IPS-NIHi7 (cell line): Measurements from ENCODE around the gene NEK2.
"Not testable (repeated sequence)": the region's sequence is repeated elsewhere in the genome, so short reads cannot be mapped to it uniquely, and the experiment has no call there.

Source experiments
- DNase-seq: peaks from one replicate; pipeline ENCODE4 v3.0.0; 2012; ENCODE audit warnings: mixed read lengths; ENCODE audit errors: extremely low spot score

Gene NEK2

DNA sequence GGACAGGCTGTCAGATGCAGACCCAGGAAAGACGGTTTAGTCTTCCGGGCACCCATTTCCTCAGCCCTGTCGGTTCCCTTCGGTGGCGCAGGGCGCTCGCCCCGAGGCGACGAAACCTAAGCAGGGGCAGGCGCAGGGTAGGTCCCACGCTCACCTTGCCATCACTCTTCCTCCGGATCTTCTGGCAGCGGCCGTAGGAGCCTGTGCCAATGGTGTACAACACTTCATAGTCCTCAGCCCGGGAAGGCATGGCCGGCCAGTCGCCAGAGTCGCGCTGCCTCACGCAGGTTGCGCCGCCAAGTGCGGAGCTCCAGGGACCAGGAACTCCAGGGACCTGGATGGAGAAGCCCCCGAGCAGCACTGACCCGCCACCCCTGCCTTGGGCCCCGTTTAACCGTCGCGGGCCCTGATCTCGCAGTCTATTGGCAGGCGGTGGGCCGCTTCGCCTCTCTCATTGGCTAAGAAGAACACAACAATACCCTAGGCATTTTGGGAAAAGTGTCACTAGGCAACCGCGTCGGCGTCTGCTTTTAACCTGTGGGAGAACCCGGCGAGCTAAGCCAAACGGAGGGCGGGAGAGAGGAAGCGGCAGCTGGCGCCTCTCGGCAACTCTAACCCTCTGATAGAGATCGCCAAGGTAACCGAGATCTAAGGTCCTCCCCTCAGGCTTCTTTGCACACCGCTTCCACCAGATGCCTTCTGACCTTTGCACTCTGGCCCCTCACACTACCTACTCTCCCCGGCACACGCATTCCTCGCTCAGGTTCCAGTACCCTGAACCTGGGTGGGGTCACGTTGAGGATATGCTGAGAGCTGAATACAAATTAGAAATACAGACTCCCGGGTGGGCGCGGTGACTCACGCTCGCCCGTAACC is at the start of gene NEK2:
NEK2 (minus strand) TSS at position 392 of the 876 bp plus-strand sequence; CDS start at position 250, 142 bp downstream.
- peak; percentile 93 for DNase-seq

DNA sequence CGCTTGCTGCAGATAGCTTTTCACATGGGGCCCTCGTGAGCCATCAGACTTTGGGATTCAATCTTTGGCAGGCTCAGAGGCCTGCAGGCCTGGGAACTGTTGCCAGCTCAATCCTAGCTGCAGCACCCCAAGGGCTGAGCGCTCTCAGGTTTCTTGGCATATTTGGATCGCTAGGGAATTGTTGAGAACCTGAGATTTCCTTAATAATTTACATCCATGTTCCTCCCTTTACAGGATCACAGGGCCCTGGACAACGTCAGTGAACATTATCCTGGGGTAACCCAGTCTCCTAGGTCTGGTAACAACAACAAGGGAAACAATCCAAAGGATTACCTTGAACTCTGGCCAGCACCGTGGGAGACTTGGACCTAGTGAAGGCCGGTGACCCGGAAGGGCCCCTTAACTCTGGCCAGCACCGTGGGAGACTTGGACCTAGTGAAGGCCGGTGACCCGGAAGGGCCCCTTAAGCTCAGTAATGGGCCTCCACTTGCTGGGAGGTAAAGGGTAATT is 49.3 kb upstream of the NEK2 start:
- DNase-seq: no peak

DNA sequence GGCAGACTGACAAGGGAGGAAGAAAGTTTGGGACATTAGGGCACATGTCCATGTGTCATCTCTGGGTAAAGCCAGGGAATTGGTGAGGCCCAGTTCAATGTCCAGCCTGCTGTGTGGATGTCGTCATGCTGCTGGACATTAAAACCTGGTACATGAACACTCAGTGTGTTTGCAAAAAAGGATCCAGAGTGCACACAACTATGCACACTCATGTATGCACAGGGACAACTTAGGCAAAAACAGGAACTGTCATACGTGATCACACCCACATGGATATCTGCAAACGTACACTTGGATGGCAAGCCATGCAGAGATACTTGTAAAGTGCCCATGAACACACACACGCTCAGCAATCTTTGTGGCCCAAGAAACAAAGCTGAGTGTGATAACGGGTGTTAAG is 47.9 kb upstream of the NEK2 start:
- no peak for DNase-seq

DNA sequence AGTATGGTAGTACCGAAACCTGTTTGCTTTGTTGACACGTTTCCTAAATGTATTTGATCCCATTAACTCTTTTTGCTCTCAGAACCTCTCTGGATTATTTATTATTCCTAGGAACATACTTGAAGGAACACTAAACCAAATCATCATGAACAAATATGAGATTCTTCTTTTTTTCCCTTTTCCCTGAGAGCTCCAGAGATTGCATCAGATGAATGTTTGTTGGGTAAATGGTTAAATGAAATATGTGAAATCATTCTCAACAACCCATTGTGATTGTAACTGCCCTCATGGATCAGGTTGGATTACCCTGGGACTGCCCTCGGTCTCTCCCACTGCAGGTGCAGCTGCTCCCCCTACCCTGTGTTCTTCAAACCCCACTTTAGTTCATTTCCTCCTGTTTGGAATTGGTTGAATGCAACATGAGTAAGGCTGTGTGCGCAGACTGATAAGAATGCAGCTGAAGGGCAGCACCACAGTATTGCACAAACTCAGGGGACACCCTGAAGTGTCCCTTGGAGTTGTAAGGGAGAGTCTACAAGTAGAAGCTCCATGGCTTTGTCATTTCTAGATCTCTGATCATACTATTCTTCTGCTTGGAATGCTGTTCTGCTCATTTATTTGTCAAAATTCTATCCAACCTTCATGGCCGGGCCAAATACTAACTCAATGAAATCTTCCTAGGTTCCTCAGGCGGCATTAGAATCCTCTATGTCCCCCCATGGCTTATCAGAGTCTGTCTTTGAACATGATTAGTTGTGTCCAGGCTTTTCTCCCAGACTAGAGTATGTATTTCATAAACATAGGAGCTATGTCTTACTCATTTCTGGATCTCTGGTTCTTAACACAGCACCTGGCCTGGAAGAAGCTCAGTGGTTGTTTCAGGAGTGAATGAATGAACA is 47.1 kb upstream of the NEK2 start:
- DNase-seq: no peak

GRCh38 chr1:211716555-211716954 is 41.1 kb upstream of the NEK2 start:
- DNase-seq: not testable (repeated sequence)

- no peak for DNase-seq
Measured at GRCh38 chr1:211715971-211716370, 40.5 kb upstream of the NEK2 start.

DNA sequence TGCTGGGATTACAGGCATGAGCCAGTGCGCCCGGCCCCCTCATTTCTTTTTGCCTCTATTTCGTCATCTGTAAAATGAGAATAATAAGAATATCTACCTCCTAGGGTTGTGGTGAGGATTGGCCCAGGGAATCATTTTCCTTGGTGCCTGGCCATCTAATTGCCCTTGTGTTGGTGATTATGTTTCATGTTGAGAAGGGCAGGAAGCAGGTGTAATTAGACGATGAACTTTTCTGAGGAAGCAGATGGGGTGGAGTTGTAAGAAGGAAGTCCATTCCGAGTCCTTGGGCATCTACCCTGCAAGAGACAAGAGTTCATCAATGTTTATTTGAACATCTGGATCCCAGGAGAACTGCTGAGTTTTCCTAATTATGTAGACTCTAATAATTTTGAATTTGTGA is 38.7 kb upstream of the NEK2 start:
- no peak for DNase-seq

GRCh38 chr1:211713231-211713630 is 37.8 kb upstream of the NEK2 start:
- DNase-seq: no peak

DNA sequence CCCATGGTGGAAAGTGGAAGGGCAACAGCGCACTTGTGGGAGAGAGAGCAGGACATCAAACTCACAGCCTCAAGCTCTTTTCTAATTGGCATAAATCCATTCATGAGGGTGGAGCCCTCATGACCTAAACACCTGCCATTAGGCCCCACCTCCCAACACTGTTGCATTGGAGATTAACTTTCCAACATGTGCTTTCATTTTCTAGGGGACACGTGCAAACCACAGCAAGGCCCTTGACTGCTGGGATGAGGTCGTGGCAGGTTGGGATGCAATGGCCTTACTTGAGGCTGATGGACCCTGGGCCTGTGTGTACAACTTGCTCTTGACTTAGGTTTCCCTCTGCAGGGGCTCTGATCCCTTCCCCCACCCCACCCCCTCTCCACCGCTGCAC is 35.9 kb upstream of the NEK2 start:
- DNase-seq: no peak

DNA sequence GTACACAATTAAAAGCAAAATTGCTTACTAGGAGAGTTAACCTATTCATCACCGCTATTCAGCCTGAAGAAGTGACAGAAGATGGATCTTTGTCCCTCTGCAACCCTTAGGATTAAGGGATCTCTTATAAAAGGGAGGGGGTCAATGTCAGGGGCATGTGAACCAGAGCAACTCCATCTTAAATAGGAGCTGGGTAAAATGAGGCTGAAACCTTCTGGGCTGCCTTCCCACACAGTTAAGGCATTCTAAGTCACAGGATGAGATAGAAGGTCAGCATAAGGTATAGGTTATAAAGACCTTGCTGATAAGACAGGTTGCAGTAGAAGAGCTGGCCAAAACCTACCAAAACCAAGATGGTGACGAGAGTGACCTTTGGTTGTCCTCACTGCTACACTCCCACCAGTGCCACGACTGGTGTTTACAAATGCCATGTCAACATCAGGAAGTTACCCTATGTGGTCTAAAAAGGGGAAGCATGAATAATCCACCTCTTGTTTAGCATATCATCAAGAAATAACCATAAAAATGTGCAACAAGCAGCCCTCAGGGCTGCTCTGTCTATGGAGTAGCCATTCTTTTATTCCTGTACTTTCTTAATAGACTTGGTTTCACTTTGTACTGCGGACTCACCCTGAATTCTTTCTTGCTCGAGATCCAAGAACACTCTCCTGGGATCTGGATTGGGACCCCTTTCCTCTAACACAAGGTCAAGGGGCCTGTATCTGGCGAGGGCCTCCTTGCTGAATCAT is 35.3 kb upstream of the NEK2 start:
- no peak for DNase-seq

DNA sequence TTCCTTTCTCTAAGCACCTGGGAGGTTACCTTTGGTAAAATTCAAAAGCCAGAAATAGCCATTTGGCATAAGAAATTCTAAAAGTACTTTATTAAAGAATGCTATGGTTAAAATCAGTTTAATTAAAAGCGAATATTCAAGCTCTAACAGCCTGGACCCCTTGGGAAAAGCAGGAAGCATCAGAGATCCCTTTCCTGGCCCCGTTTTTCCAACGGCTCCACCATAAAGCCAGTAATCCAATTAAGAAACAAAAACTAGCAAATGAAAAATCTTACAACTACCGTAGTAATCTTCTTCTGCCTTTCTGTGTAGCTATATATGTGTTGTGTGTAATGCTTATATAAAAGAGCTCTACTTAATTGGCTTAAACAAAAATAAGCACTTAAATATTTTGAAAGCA is 33.5 kb upstream of the NEK2 start:
- DNase-seq: no peak

- DNase-seq: no peak
Measured at GRCh38 chr1:211708006-211708405, 32.6 kb upstream of the NEK2 start.

DNA sequence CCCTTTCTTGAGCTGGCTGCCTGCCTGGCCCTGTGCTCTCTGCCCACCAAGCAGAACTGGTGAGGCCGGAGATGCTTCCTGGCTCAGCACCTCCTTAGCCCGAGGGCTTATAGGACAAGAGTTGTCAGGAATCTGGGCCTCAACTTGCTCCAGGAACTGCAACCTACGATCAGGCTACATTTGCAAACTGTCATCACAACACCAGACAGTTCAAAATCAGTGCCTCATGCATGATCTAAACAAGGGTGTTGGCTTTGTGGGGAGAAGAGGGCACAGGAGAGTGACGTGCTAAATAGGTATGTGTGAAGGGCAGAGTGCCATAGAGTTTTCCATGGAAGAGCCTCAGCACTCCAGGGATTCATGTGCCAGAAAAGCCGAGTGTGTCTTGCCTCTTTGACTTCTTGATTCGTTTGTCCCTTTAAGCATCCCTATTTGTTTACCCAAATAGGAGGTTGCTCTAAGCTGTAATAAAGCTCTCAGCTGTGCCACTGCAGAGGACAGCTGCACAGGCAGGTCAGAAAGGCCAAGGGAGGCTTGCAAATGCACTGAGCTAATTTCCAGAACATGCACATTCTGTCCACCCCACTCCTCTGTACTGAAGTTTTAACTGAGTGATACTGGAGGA is 30.2 kb upstream of the NEK2 start:
- no peak for DNase-seq

- no peak for DNase-seq
Measured at GRCh38 chr1:211704543-211704942, 29.1 kb upstream of the NEK2 start.

DNA sequence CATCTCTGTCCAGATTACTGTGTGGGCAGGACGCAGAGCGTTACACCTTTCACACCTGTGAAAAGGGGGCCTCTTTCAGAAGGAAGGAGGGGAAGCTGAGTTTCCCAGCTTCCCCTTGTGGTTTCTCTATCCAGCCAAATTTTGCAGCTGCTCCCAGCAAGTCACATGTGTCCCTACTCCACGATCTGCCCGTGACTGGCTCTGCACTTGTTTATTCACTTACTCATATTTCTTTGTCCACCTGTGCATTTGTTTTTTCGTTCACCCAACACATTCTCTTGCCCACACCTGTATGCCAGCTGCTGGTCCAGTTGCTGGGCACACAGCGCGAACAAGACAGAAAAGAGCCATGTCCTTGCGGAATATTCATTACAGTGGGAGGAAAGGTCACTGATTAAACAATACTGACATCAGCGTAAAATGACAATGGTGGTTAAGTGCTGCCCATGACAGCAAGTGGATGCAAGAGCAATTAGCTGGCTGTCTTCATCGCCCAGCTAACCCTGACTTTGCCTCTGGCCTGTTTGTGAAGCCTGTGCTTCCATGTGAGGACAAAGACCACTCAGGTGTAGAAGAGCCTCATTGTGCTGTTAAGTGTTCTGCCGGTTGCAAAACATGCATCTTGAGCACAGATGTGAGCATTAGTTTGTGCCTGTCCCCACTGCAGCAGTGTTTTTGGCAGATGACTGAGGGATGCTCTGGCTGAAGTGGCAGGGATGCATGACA is 28.6 kb upstream of the NEK2 start:
- no peak for DNase-seq

DNA sequence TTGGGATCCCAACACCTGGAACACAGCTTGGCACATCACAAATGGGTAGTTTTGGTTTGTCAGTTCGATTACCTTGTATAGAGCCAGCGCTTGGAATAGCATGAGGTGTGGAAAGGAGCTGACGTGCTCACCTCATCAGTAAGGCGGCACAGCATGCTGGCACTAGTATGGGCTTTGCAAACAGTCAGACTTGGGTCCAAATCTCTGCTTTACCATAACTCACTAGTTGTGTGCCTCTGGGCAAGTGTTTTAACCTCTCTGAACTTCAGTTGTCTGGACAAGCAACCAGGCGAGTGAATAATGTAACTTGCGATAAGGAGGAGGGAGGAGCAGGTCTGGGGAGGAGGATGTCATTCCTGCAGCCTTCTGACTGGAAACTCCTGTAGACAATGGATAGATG is 26.3 kb upstream of the NEK2 start:
- no peak for DNase-seq

GRCh38 chr1:211699059-211699458 is 23.6 kb upstream of the NEK2 start:
- peak; percentile 43 for DNase-seq

- peak; percentile 91 for DNase-seq
Measured at GRCh38 chr1:211698161-211699026, 23.0 kb upstream of the NEK2 start.

GRCh38 chr1:211697356-211697755 is 21.9 kb upstream of the NEK2 start:
- DNase-seq: no peak
